SK-N-MC (cell line): ENCODE measurements around the gene KRT24.

ENCODE experiments used
- EZH2 ChIP-seq: fragments of 200-600 bp; sonication (generic); IDR thresholded peaks from one replicate; pipeline ENCODE4 v1.6.1; 2017; ENCODE audit warnings: antibody characterized with exemption
- FOXP2 ChIP-seq: optimal IDR thresholded peaks from 2 replicates; pipeline ENCODE3; 2011; ENCODE audit warnings: mild to moderate bottlenecking, moderate library complexity; ENCODE audit not compliant: insufficient read depth; ENCODE audit errors: extremely low read length, control extremely low read depth
- POLR2AphosphoS5 ChIP-seq: IDR thresholded peaks from 2 replicates; pipeline ENCODE4 v1.6.1; 2012; ENCODE audit warnings: mild to moderate bottlenecking, low read depth, low read length, borderline replicate concordance

DNA sequence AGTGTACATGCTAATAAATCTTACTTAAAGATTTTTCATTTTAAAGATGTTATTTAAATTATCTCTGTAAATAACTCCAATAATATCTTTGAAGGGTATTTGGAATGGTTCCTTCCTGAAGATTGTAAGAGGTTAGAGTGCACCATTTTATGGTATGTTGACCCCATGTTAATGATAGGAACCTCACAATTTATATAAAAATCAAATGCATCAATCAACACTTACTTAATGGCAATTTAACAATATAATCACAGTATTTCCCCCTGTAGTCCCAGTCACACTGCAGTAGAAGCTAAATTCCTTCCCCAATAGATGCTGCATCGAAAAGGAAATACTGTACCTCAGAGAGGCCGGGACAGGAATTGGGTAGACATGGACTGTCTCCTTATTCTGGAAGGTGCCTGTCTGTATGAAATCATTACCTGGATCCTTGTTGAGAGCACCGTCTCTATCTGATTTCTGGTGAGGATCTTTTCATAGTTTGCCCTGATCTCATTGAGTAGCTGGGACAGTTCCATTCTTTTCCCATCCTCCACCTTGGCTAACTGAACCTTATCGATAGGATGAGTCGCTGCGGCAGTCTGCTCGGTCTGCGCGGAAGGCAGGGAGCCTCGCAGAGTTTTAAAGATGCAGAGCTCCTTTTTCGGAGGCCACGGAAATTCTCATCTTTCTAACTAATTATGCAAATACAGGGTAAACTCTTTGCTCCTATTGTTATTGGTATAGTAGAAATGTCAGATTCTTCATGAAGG, 38.8 kb downstream of the KRT24 start, which contains the start of gene KRT222:
- no peak for TF ChIP-seq EZH2
- no peak for TF ChIP-seq POLR2AphosphoS5
- TF ChIP-seq FOXP2 = no peak
